SK-N-SH (cell line): Measurements from ENCODE around the gene KRAS. TPM values are rescaled to one million over a fixed set of nuclear protein-coding genes. Genes with fewer than 3 reads are reported as not detected.

Experiments
- CTCF ChIA-PET: fragments of 300-600, 350-600 bp; formaldehyde crosslinking; extraction: SDS; loops from one replicate; lab custom pipeline; 2021; lab: Yijun Ruan, JAX
- POLR2A ChIA-PET: fragments of 350-600 bp; sonication (Branson Sonifier 250); formaldehyde crosslinking; extraction: SDS; loops from one replicate; lab custom pipeline; 2020; ENCODE audit warnings: antibody characterized with exemption, inconsistent platforms; lab: Yijun Ruan, JAX
- DNase-seq: peaks from one replicate; pipeline ENCODE4 v3.0.0; 2012
- H2AFZ ChIP-seq: fragments of 200-600 bp; sonication (generic); 2 replicates; pipeline ENCODE4 v1.8.1; 2016; ENCODE audit warnings: antibody characterized with exemption, mild to moderate bottlenecking, low read depth
- H3F3A ChIP-seq: fragments of 200-600 bp; sonication (generic); replicated peaks from 2 replicates; pipeline ENCODE3; 2016; ENCODE audit warnings: antibody characterized with exemption, mild to moderate bottlenecking; ENCODE audit not compliant: insufficient read depth
- H3K27ac ChIP-seq, 2 experiments: fragments of 200-500 bp in 1 of 2; fragments of 200-600 bp in 1 of 2; sonication (Bioruptor generic) in 1 of 2; sonication (generic), shearing (Covaris generic) in 1 of 2; 2 replicates each; pipeline versions ENCODE4 v1.5.1 to v1.6.1; 2014 to 2016; ENCODE audit warnings: low read depth in 2 of 2, inconsistent platforms in 1 of 2, low read length in 1 of 2, mild to moderate bottlenecking in 1 of 2, mixed read lengths in 1 of 2
- H3K27me3 ChIP-seq: fragments of 200-600 bp; sonication (generic), shearing (Covaris generic); 2 replicates; pipeline ENCODE4 v1.6.1; 2016; ENCODE audit warnings: mixed run types; ENCODE audit not compliant: insufficient read depth
- H3K36me3 ChIP-seq, 2 experiments: fragments of 200-500 bp in 1 of 2; fragments of 200-600 bp in 1 of 2; sonication (Bioruptor generic) in 1 of 2; sonication (generic) in 1 of 2; replicated peaks in 1 of 2; 2 replicates each; pipeline versions ENCODE3 to v1.5.1; 2014 to 2016; ENCODE audit warnings: low read length in 1 of 2, mild to moderate bottlenecking in 1 of 2; ENCODE audit not compliant: insufficient read depth in 2 of 2, control insufficient read depth in 1 of 2
- H3K4me1 ChIP-seq, 2 experiments: fragments of 200-500 bp in 1 of 2; fragments of 200-600 bp in 1 of 2; sonication (Bioruptor generic) in 1 of 2; sonication (generic), shearing (Covaris generic) in 1 of 2; 2 replicates each; pipeline versions ENCODE4 v1.5.1 to v1.6.1; 2014 to 2016; ENCODE audit warnings: low read depth in 1 of 2, low read length in 1 of 2, mixed run types in 1 of 2; ENCODE audit not compliant: insufficient read depth in 2 of 2, control insufficient read depth in 1 of 2
- H3K4me2 ChIP-seq: fragments of 200-600 bp; sonication (generic), shearing (Covaris generic); 2 replicates; pipeline ENCODE4 v1.6.1; 2017; ENCODE audit warnings: mixed run types
- H3K4me3 ChIP-seq, 2 experiments: fragments of 200-500 bp in 1 of 2; fragments of 200-600 bp in 1 of 2; sonication (Bioruptor generic) in 1 of 2; sonication (generic), shearing (Covaris generic) in 1 of 2; 2 replicates each; pipeline versions ENCODE4 v1.5.1 to v1.8.1; 2014 to 2016; ENCODE audit warnings: low read depth in 2 of 2, inconsistent platforms in 1 of 2, low read length in 1 of 2, mild to moderate bottlenecking in 1 of 2, mixed read lengths in 1 of 2, moderate library complexity in 1 of 2
- H3K79me2 ChIP-seq: fragments of 200-600 bp; sonication (generic); 2 replicates; pipeline ENCODE4 v1.8.1; 2017; ENCODE audit warnings: mild to moderate bottlenecking; ENCODE audit not compliant: insufficient read depth
- H3K9ac ChIP-seq: fragments of 200-600 bp; sonication (generic); 2 replicates; pipeline ENCODE4 v1.6.1; 2017; ENCODE audit warnings: mixed run types
- H3K9me2 ChIP-seq: fragments of 200-600 bp; sonication (generic); 2 replicates; pipeline ENCODE4 v1.6.1; 2017; ENCODE audit warnings: mixed run types
- H3K9me3 ChIP-seq: fragments of 200-600 bp; sonication (generic); 2 replicates; pipeline ENCODE4 v1.6.1; 2017; ENCODE audit warnings: mixed run types, mild to moderate bottlenecking, moderate library complexity
- H4K20me1 ChIP-seq: fragments of 200-600 bp; sonication (generic); 2 replicates; pipeline ENCODE4 v1.6.1; 2017; ENCODE audit warnings: mild to moderate bottlenecking, mixed run types; ENCODE audit not compliant: insufficient read depth
- ELF1 ChIP-seq: IDR thresholded peaks from 2 replicates; pipeline ENCODE4 v1.4.0; 2012
- EP300 ChIP-seq, 2 experiments: IDR thresholded peaks; 2 replicates each; pipeline versions ENCODE4 v1.4.0 to v1.6.1; 2012; ENCODE audit warnings: borderline replicate concordance in 1 of 2, low read depth in 1 of 2, low read length in 1 of 2
- FOXJ3 ChIP-seq: sonication (generic); formaldehyde crosslinking; IDR thresholded peaks from 2 replicates; pipeline ENCODE4 v1.5.1; 2020; ENCODE audit warnings: mild to moderate bottlenecking, missing genetic modification reagents
- GABPA ChIP-seq: IDR thresholded peaks from 2 replicates; pipeline ENCODE4 v1.4.0; 2012; ENCODE audit warnings: low read depth, mild to moderate bottlenecking
- GATA2 ChIP-seq: sonication (generic); formaldehyde crosslinking; IDR thresholded peaks from 2 replicates; pipeline ENCODE4 v1.5.0; 2020; ENCODE audit warnings: mild to moderate bottlenecking, missing genetic modification reagents
- IRF3 ChIP-seq: fragments of 150-350 bp; IDR thresholded peaks from 2 replicates; pipeline ENCODE4 v1.6.1; 2016; ENCODE audit warnings: mild to moderate bottlenecking, low read depth, low read length
- JUND ChIP-seq: IDR thresholded peaks from 2 replicates; pipeline ENCODE4 v1.4.0; 2012
- MEF2A ChIP-seq: IDR thresholded peaks from 2 replicates; pipeline ENCODE4 v1.4.0; 2012; ENCODE audit warnings: low read depth, borderline replicate concordance
- MXI1 ChIP-seq: IDR thresholded peaks from 2 replicates; pipeline ENCODE4 v1.6.1; 2012; ENCODE audit warnings: mild to moderate bottlenecking, low read depth, low read length, improper control_type of control experiment
- NRF1 ChIP-seq: IDR thresholded peaks from 2 replicates; pipeline ENCODE4 v1.6.1; 2012; ENCODE audit warnings: low read depth, mild to moderate bottlenecking, low read length
- RAD21 ChIP-seq: IDR thresholded peaks from 2 replicates; pipeline ENCODE4 v1.6.1; 2012; ENCODE audit warnings: mild to moderate bottlenecking, low read length
- RCOR1 ChIP-seq: fragments of 150-350 bp; IDR thresholded peaks from 2 replicates; pipeline ENCODE4 v1.6.1; 2017; ENCODE audit warnings: antibody characterized with exemption, low read length
- RXRA ChIP-seq: IDR thresholded peaks from 2 replicates; pipeline ENCODE4 v1.4.0; 2012; ENCODE audit warnings: low read depth, mild to moderate bottlenecking, borderline replicate concordance
- SIN3A ChIP-seq: IDR thresholded peaks from 2 replicates; pipeline ENCODE4 v1.6.1; 2012; ENCODE audit warnings: low read depth, mild to moderate bottlenecking, low read length, moderate library complexity, borderline replicate concordance
- USF1 ChIP-seq: IDR thresholded peaks from 2 replicates; pipeline ENCODE4 v1.4.0; 2012; ENCODE audit warnings: low read depth, borderline replicate concordance
- YY1 ChIP-seq: IDR thresholded peaks from 2 replicates; pipeline ENCODE4 v1.4.0; 2012; ENCODE audit warnings: low read depth, mild to moderate bottlenecking
- ZBTB33 ChIP-seq: IDR thresholded peaks from 2 replicates; pipeline ENCODE4 v1.4.0; 2012; ENCODE audit warnings: low read depth, borderline replicate concordance
- WGBS: methylation state at CpG from one replicate; pipeline ENCODE4 v1.1.6; 2017; ENCODE audit warnings: low lambda C conversion rate; 5-methylcytosine and 5-hydroxymethylcytosine counted together
- polyA plus RNA-seq, 3 experiments: library from polyadenylated mRNA; depleted of rRNA; stranded (reverse); fragments of >200 nt; gene quantifications; 2 replicates each; pipeline ENCODE4 v1.2.3, GENCODE V29; 2012

Gene KRAS
- polyA plus RNA-seq, 1 of the 3 experiments (the other 2 are of a cell fraction) = 8.0 TPM

GRCh38 chr12:25257590-25258324 is 7.0 kb upstream of the KRAS start:
- H3K4me3 ChIP-seq = no peak overlapping the region
- no peaks in the 10 kb centered on the region for H4K20me1 ChIP-seq
- H3K4me2 ChIP-seq = no peak overlapping the region
- no peak overlapping the region for H2AFZ ChIP-seq
- H3K9me2 ChIP-seq = no peaks in the 10 kb centered on the region
- no peak for DNase-seq
- no peaks in the 10 kb centered on the region for H3K79me2 ChIP-seq
- peaks cover 0 to 5% of the 10 kb centered on the region in 2 experiments; a peak in 1 of 4 replicates for H3K4me1 ChIP-seq
- H3K27me3 ChIP-seq = no peaks in the 10 kb centered on the region
- H3K9ac ChIP-seq = no peak overlapping the region
- H3F3A ChIP-seq = peaks cover 5% of the 10 kb centered on the region
- H3K27ac ChIP-seq = no peak overlapping the region
- H3K36me3 ChIP-seq = no peaks in the 10 kb centered on the region
- ChIA-PET CTCF (no interaction called here), POLR2A (no interaction called here)
- TF ChIP-seq SIN3A (no peak), RCOR1 (no peak), ZBTB33 (no peak), YY1 (no peak), RXRA (no peak), ELF1 (no peak), JUND (no peak), IRF3 (no peak), RAD21 (no peak), MEF2A (no peak), MXI1 (no peak), GABPA (no peak), NRF1 (no peak), EP300 (IDR thresholded peaks at IDR 0.05; ENCODE audit: borderline replicate concordance in 1 of 2, low read depth in 1 of 2, low read length in 1 of 2) (no peak), GATA2 (no peak), FOXJ3 (CRISPR knock-in tag) (no peak), USF1 (no peak)
- WGBS = 90% methylated on average over 5 of the region's 5 CpGs
- H3K9me3 ChIP-seq = no peaks in the 10 kb centered on the region
